HepG2 (cell line): Measurements from ENCODE around the gene CALML6. TPM values are rescaled to one million over a fixed set of nuclear protein-coding genes. Genes with fewer than 3 reads are reported as not detected.

Source experiments
- ATAC-seq: fragments of 200-7000 bp; cut with Tn5 transposase; 3 replicates; pipeline ENCODE4 v1.9.1; 2020; ENCODE audit warnings: mild to moderate bottlenecking, moderate library complexity
- BruUV-seq: library from RNA; stranded (reverse); fragments of 400-500 nt; replicated peaks from 2 replicates; lab custom pipeline; 2021; lab: Mats Ljungman, UMichigan
- CTCF ChIA-PET: fragments of 300-600 bp; formaldehyde crosslinking; extraction: SDS; loops from one replicate; lab custom pipeline; 2021; ENCODE audit warnings: low total read pairs, inconsistent platforms, low intra/inter-chr PET ratio; lab: Yijun Ruan, JAX
- POLR2A ChIA-PET: fragments of 350-600 bp; sonication (Branson Sonifier 250); formaldehyde crosslinking; loops from one replicate; lab custom pipeline; 2020; ENCODE audit warnings: antibody characterized with exemption, inconsistent platforms; lab: Yijun Ruan, JAX
- DNase-seq: peaks from one replicate; pipeline ENCODE4 v3.0.0-alpha.2; 2015; ENCODE audit warnings: low spot score
- FAIRE-seq: peaks from 3 replicates; lab custom pipeline; 2011; peaks lifted over from hg19 to GRCh38; lab: Jason Lieb, UNC
- H2AFZ ChIP-seq: one replicate; pipeline ENCODE4 v1.6.1; 2011; ENCODE audit warnings: low read length, inconsistent platforms
- H3K27ac ChIP-seq: fragments of 300-600 bp; 3 replicates; pipeline ENCODE4 v1.8.0; 2011; ENCODE audit warnings: mixed run types, mild to moderate bottlenecking, mixed read lengths, low read length, inconsistent platforms; ENCODE audit not compliant: insufficient read depth; ENCODE audit errors: extremely low read length
- H3K27me3 ChIP-seq, 2 experiments: fragments of 200-600 bp in 1 of 2; 2 replicates in 1 of 2; 3 replicates in 1 of 2; pipeline versions ENCODE4 v1.6.0 to v1.8.0; 2011; ENCODE audit warnings: low read length in 2 of 2, mild to moderate bottlenecking in 2 of 2, moderate library complexity in 2 of 2, inconsistent platforms in 1 of 2; ENCODE audit not compliant: insufficient read depth in 2 of 2, control insufficient read depth in 1 of 2
- H3K36me3 ChIP-seq, 2 experiments: fragments of 200-600 bp in 1 of 2; replicated peaks in 1 of 2; 2 replicates in 1 of 2; 3 replicates in 1 of 2; pipeline versions ENCODE4 v1.5.1 to v1.8.0; 2011; ENCODE audit warnings: low read length in 2 of 2, inconsistent platforms in 1 of 2; ENCODE audit not compliant: insufficient read depth in 2 of 2, control insufficient read depth in 1 of 2
- H3K4me1 ChIP-seq: 2 replicates; pipeline ENCODE4 v1.5.1; 2012; ENCODE audit warnings: low read length, inconsistent platforms; ENCODE audit not compliant: insufficient read depth
- H3K4me2 ChIP-seq: 2 replicates; pipeline ENCODE4 v1.6.0; 2011; ENCODE audit warnings: low read depth, low read length, inconsistent platforms
- H3K4me3 ChIP-seq, 3 experiments: fragments of 200-600 bp in 1 of 3; sonication (generic), shearing (Covaris generic) in 1 of 3; replicated peaks in 1 of 3; 2 replicates each; pipeline ENCODE4 v1.5.1; 2011 to 2016; ENCODE audit warnings: low read length in 3 of 3, inconsistent platforms in 2 of 3, low read depth in 2 of 3, mild to moderate bottlenecking in 2 of 3, control low read depth in 1 of 3, mixed read lengths in 1 of 3; ENCODE audit not compliant: insufficient read depth in 1 of 3
- H3K79me2 ChIP-seq: one replicate; pipeline ENCODE4 v1.6.1; 2011; ENCODE audit warnings: low read length, inconsistent platforms; ENCODE audit not compliant: insufficient read depth
- H3K9ac ChIP-seq: 2 replicates; pipeline ENCODE4 v1.6.0; 2011; ENCODE audit warnings: mild to moderate bottlenecking, low read depth, low read length, inconsistent platforms; ENCODE audit not compliant: insufficient read depth
- H3K9me3 ChIP-seq: 2 replicates; pipeline ENCODE4 v1.5.1; 2012; ENCODE audit warnings: mild to moderate bottlenecking, low read length
- H4K20me1 ChIP-seq: 2 replicates; pipeline ENCODE4 v1.6.0; 2011; ENCODE audit warnings: inconsistent platforms, mild to moderate bottlenecking, low read length, moderate library complexity; ENCODE audit not compliant: insufficient read depth
- ARID3A ChIP-seq: IDR thresholded peaks from 2 replicates; pipeline ENCODE4 v1.6.1; 2012; ENCODE audit warnings: low read depth, low read length, improper control_type of control experiment
- ATF1 ChIP-seq: IDR thresholded peaks from 2 replicates; pipeline ENCODE4 v1.6.1; 2016; ENCODE audit warnings: mild to moderate bottlenecking, control low read depth
- CCDC6 ChIP-seq: sonication (generic); formaldehyde crosslinking; IDR thresholded peaks from 2 replicates; pipeline ENCODE4 v1.8.1; 2022; ENCODE audit warnings: mild to moderate bottlenecking, missing genetic modification reagents, moderate library complexity
- CEBPB ChIP-seq: IDR thresholded peaks from 2 replicates; pipeline ENCODE4 v1.6.1; 2011; ENCODE audit warnings: low read depth, low read length, improper control_type of control experiment, borderline replicate concordance
- JARID2 ChIP-seq: sonication (generic); formaldehyde crosslinking; IDR thresholded peaks from 2 replicates; pipeline ENCODE4 v1.8.1; 2023; ENCODE audit warnings: missing genetic modification reagents, inconsistent platforms; ENCODE audit not compliant: insufficient replicate concordance
- NFE2L2 ChIP-seq: fragments of 150-350 bp; IDR thresholded peaks from 2 replicates; pipeline ENCODE4 v1.6.1; 2014; ENCODE audit warnings: low read length
- NR2F2 ChIP-seq: IDR thresholded peaks from 2 replicates; pipeline ENCODE4 v1.6.1; 2012; ENCODE audit warnings: low read depth, inconsistent platforms, borderline replicate concordance
- PAWR ChIP-seq: sonication (generic); formaldehyde crosslinking; IDR thresholded peaks from 2 replicates; pipeline ENCODE4 v1.4.0; 2020; ENCODE audit warnings: missing genetic modification reagents, mild to moderate bottlenecking, borderline replicate concordance
- PBX2 ChIP-seq: IDR thresholded peaks from 2 replicates; pipeline ENCODE4 v1.6.1; 2016; ENCODE audit warnings: control low read depth
- RFXAP ChIP-seq: sonication (generic); formaldehyde crosslinking; IDR thresholded peaks from 2 replicates; pipeline ENCODE4 v1.4.0; 2020; ENCODE audit warnings: missing genetic modification reagents, borderline replicate concordance
- TBL1XR1 ChIP-seq: fragments of 150-350 bp; IDR thresholded peaks from 2 replicates; pipeline ENCODE4 v1.6.1; 2014; ENCODE audit warnings: borderline replicate concordance, low read length; ENCODE audit not compliant: partially characterized antibody
- ZNF234 ChIP-seq: sonication (generic); formaldehyde crosslinking; conservative IDR thresholded peaks from 2 replicates; pipeline ENCODE4 v1.5.1; 2020; ENCODE audit warnings: mild to moderate bottlenecking, missing genetic modification reagents
- ZNF451 ChIP-seq: sonication (generic); formaldehyde crosslinking; IDR thresholded peaks from 2 replicates; pipeline ENCODE4 v1.5.0; 2020; ENCODE audit warnings: mild to moderate bottlenecking, missing genetic modification reagents
- ZNF468 ChIP-seq: sonication (generic); formaldehyde crosslinking; IDR thresholded peaks from 2 replicates; pipeline ENCODE4 v1.8.0; 2022; ENCODE audit warnings: mild to moderate bottlenecking, moderate library complexity, missing genetic modification reagents
- ZNF530 ChIP-seq: sonication (generic); formaldehyde crosslinking; IDR thresholded peaks from 2 replicates; pipeline ENCODE4 v1.5.0; 2020; ENCODE audit warnings: low read depth, mild to moderate bottlenecking, missing genetic modification reagents
- ZNF644 ChIP-seq: IDR thresholded peaks from 2 replicates; pipeline ENCODE4 v1.6.1; 2016; ENCODE audit warnings: low read depth
- ZNF782 ChIP-seq: sonication (generic); formaldehyde crosslinking; IDR thresholded peaks from 2 replicates; pipeline ENCODE4 v1.4.0; 2020; ENCODE audit warnings: missing genetic modification reagents, mild to moderate bottlenecking, borderline replicate concordance
- ZSCAN21 ChIP-seq: sonication (generic); formaldehyde crosslinking; IDR thresholded peaks from 2 replicates; pipeline ENCODE4 v1.8.0; 2022; ENCODE audit warnings: mild to moderate bottlenecking, missing genetic modification reagents, moderate library complexity, borderline replicate concordance
- WGBS: methylation state at CpG from one replicate; pipeline ENCODE4 v1.1.6; 2017; ENCODE audit warnings: low lambda C conversion rate; 5-methylcytosine and 5-hydroxymethylcytosine counted together
- in situ Hi-C: cut with HindIII; loops from 2 replicates; pipeline ENCODE4 v1.10.0; 2017; ENCODE audit warnings: low pct_unique_long_range_greater_than_20kb; ENCODE audit not compliant: extremely low pct_ligation_motif_present
- intact Hi-C: fragments of 100-400 bp; cut with micrococcal nuclease; formaldehyde crosslinking; loops from one replicate; pipeline ENCODE4 v1.10.0; 2022; ENCODE audit not compliant: unreplicated experiment
- polyA plus RNA-seq, 8 experiments: library from polyadenylated mRNA; depleted of rRNA in 3 of 8; stranded (reverse) in 7 of 8; unstranded in 1 of 8; fragments of >200 nt; fragmentation: Illumina TruSeq in 4 of 8; extraction: Trizol in 4 of 8; gene quantifications; 2 replicates each; pipeline versions ENCODE4 v1.2.1 to v1.2.3, GENCODE V29; 2011 to 2016; ENCODE audit warnings: low read depth in 4 of 8, missing spikeins in 1 of 8, mixed read lengths in 1 of 8; ENCODE audit not compliant: insufficient read depth in 1 of 8
- total RNA-seq, 5 experiments: library from RNA; depleted of rRNA; stranded (reverse); fragments of >200 nt; fragmentation: Illumina TruSeq; extraction: Trizol; gene quantifications; 2 replicates each; pipeline ENCODE4 v1.2.3, GENCODE V29; 2016; ENCODE audit warnings: low read depth in 1 of 5
- TF ChIP-seq, protein P1 (sequence below): sonication (generic); formaldehyde crosslinking; IDR thresholded peaks from 2 replicates; pipeline ENCODE4 v1.5.0; 2020; ENCODE audit warnings: missing genetic modification reagents
- TF ChIP-seq, protein P2 (sequence below): IDR thresholded peaks from 2 replicates; pipeline ENCODE4 v1.6.1; 2016; ENCODE audit warnings: low read depth, control low read depth

The CALML6 gene
- total and polyA plus RNA-seq, 2 of the 13 experiments (the other 11 are each of a cell fraction or from before 2014, with no cell fraction given): 0.11 to 0.12 TPM

DNA sequence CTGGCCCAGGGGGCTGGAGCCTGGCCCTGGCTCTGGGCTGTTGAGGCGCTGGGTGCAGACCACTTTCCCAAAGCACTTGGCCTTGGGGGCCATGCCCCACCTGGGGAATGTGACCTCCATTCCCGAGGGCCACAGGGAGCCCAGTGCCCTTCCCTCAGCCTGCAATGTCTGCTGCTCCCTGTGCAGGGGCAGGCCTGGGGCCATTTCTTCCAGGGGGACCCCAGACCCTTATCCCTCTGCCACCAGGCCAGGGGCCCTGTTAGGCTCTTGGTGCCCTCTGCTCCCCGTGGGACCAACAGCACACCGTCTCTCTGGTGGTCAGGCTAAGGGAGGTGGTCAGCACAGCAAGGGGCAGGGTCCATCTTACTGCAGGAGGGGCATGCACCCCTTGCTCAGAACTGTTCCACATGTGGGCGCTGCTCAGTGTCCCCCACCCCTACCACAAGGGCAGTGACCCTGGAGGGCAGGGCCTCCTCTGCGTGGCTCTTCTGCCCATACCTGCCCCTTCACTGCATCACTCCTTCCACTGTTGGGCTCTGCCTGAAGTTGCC, 5.1 kb downstream of the CALML6 start:
- FAIRE-seq (no peak), ATAC-seq (peak; percentile 0; the same call in 2 of the 3 replicates), DNase-seq (no peak)
- H3K27me3 ChIP-seq: peaks cover 4 to 10% of the 10 kb centered on the region in 2 experiments; a peak in 3 of 5 replicates
- no CpG with 5 or more reads among the region's 6 CpGs for WGBS
- no peaks in the 10 kb centered on the region for H3K36me3 ChIP-seq
- peak overlapping the region; percentile 44 to 73 (median 52) for H3K4me3 ChIP-seq
- in situ Hi-C loops: no loop called here
- H3K79me2 ChIP-seq: no peaks in the 10 kb centered on the region
- peak overlapping the region; percentile 59 for H3K27ac ChIP-seq
- H3K4me2 ChIP-seq: peak overlapping the region; percentile 90
- ChIA-PET POLR2A (interaction anchor here (1.0 to 1.7 kb wide), 7 partner anchors 10 to 143 kb away, joined by 3 to 18 read pairs (median 9); no protein-coding TSS in a partner anchor), CTCF (no interaction called here)
- BruUV-seq: TSS peak; percentile 78
- no peaks in the 10 kb centered on the region for H3K9me3 ChIP-seq
- intact Hi-C loops: no loop called here
- H3K4me1 ChIP-seq: peaks cover 65% of the 10 kb centered on the region
- no peaks in the 10 kb centered on the region for H4K20me1 ChIP-seq
- peak overlapping the region; percentile 64 for H3K9ac ChIP-seq
- H2AFZ ChIP-seq: no peak overlapping the region
- TF ChIP-seq, protein P1, sequence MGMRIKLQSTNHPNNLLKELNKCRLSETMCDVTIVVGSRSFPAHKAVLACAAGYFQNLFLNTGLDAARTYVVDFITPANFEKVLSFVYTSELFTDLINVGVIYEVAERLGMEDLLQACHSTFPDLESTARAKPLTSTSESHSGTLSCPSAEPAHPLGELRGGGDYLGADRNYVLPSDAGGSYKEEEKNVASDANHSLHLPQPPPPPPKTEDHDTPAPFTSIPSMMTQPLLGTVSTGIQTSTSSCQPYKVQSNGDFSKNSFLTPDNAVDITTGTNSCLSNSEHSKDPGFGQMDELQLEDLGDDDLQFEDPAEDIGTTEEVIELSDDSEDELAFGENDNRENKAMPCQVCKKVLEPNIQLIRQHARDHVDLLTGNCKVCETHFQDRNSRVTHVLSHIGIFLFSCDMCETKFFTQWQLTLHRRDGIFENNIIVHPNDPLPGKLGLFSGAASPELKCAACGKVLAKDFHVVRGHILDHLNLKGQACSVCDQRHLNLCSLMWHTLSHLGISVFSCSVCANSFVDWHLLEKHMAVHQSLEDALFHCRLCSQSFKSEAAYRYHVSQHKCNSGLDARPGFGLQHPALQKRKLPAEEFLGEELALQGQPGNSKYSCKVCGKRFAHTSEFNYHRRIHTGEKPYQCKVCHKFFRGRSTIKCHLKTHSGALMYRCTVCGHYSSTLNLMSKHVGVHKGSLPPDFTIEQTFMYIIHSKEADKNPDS: no peak
- no peak for TF ChIP-seq JARID2 (CRISPR knock-in tag)
- no peak for TF ChIP-seq PBX2 (CRISPR knock-in tag)
- TF ChIP-seq ZNF530 (CRISPR knock-in tag): no peak
- no peak for TF ChIP-seq ZNF451 (CRISPR knock-in tag)
- TF ChIP-seq TBL1XR1: no peak
- no peak for TF ChIP-seq ZNF468
- no peak for TF ChIP-seq ARID3A
- TF ChIP-seq ZNF782 (CRISPR knock-in tag): no peak
- TF ChIP-seq CCDC6: no peak
- TF ChIP-seq ZNF644 (CRISPR knock-in tag): no peak
- no peak for TF ChIP-seq ZNF234
- TF ChIP-seq RFXAP (CRISPR knock-in tag): no peak
- no peak for TF ChIP-seq CEBPB
- no peak for TF ChIP-seq NFE2L2
- TF ChIP-seq PAWR (CRISPR knock-in tag): 0 out of 2 replicates have a peak, but pooled peaks have one; percentile 50
- TF ChIP-seq ATF1 (CRISPR knock-in tag): no peak
- no peak for TF ChIP-seq NR2F2
- TF ChIP-seq, protein P2, sequence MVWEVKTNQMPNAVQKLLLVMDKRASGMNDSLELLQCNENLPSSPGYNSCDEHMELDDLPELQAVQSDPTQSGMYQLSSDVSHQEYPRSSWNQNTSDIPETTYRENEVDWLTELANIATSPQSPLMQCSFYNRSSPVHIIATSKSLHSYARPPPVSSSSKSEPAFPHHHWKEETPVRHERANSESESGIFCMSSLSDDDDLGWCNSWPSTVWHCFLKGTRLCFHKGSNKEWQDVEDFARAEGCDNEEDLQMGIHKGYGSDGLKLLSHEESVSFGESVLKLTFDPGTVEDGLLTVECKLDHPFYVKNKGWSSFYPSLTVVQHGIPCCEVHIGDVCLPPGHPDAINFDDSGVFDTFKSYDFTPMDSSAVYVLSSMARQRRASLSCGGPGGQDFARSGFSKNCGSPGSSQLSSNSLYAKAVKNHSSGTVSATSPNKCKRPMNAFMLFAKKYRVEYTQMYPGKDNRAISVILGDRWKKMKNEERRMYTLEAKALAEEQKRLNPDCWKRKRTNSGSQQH: no peak
- no peak for TF ChIP-seq ZSCAN21
